Osteocyte (in vitro differentiated cells): ENCODE data around the gene AGRN. TPM values are rescaled to one million over a fixed set of nuclear protein-coding genes. Genes with fewer than 3 reads are reported as not detected.
A peak's percentile ranks its signal among the peaks of the same experiment; 100 is the strongest.

Experiments used
- DNase-seq: peaks from one replicate; pipeline ENCODE4 v3.0.0; 2021; ENCODE audit warnings: mixed read lengths; ENCODE audit not compliant: unreplicated experiment; ENCODE audit errors: extremely low spot score
- H3K27ac Mint-ChIP-seq: one replicate; pipeline ENCODE4 v1.8.0; 2021; ENCODE audit warnings: mild to moderate bottlenecking, mixed read lengths; ENCODE audit not compliant: unreplicated experiment
- H3K27me3 Mint-ChIP-seq: one replicate; pipeline ENCODE4 v1.8.0; 2021; ENCODE audit warnings: mixed read lengths; ENCODE audit not compliant: unreplicated experiment
- H3K36me3 Mint-ChIP-seq: one replicate; pipeline ENCODE4 v1.8.0; 2021; ENCODE audit warnings: mixed read lengths; ENCODE audit not compliant: unreplicated experiment
- H3K4me1 Mint-ChIP-seq: one replicate; pipeline ENCODE4 v1.8.0; 2021; ENCODE audit warnings: mixed read lengths; ENCODE audit not compliant: unreplicated experiment
- H3K4me3 Mint-ChIP-seq: one replicate; pipeline ENCODE4 v1.8.0; 2021; ENCODE audit warnings: mild to moderate bottlenecking, moderate library complexity, mixed read lengths; ENCODE audit not compliant: unreplicated experiment
- H3K9me3 Mint-ChIP-seq: one replicate; pipeline ENCODE4 v1.8.0; 2021; ENCODE audit warnings: mixed read lengths; ENCODE audit not compliant: unreplicated experiment
- CTCF ChIP-seq: fragments of 200-600 bp; sonication (generic); IDR thresholded peaks from 2 replicates; pipeline ENCODE4 v1.5.0; 2021; ENCODE audit warnings: antibody characterized with exemption, mild to moderate bottlenecking, moderate library complexity
- total RNA-seq: library from RNA; stranded (reverse); gene quantifications from 2 replicates; pipeline ENCODE4 v1.2.1, GENCODE V29; 2021

AGRN gene
- total RNA-seq, 1 donor from 2014 or later: 191 TPM

- Mint-ChIP-seq H3K9me3 (no peaks in the 10 kb centered on the region), H3K36me3 (no peaks in the 10 kb centered on the region), H3K4me3 (peak overlapping the region; percentile 4), H3K27me3 (no peaks in the 10 kb centered on the region), H3K27ac (peak overlapping the region; percentile 14), H3K4me1 (peaks cover 43% of the 10 kb centered on the region)
- DNase-seq: no peak
- no peak for TF ChIP-seq CTCF
These were observed 2.5 kb downstream of the AGRN start for GRCh38 chr1:1022302-1023009.

GRCh38 chr1:1023700-1024099 lies 3.8 kb downstream of the AGRN start:
- DNase-seq: no peak
- Mint-ChIP-seq H3K4me3 (no peak overlapping the region), H3K27ac (no peak overlapping the region)

GRCh38 chr1:1024149-1024770 lies 4.3 kb downstream of the AGRN start:
- Mint-ChIP-seq H3K27me3 (no peaks in the 10 kb centered on the region), H3K27ac (no peak overlapping the region), H3K4me1 (peaks cover 42% of the 10 kb centered on the region), H3K36me3 (no peaks in the 10 kb centered on the region), H3K9me3 (no peaks in the 10 kb centered on the region), H3K4me3 (no peak overlapping the region)
- no peak for DNase-seq
- TF ChIP-seq CTCF: no peak

More at GRCh38 chr1:1023700-1024099, 3.8 kb downstream of the AGRN start:
- Mint-ChIP-seq H3K9me3 (no peaks in the 10 kb centered on the region), H3K27me3 (no peaks in the 10 kb centered on the region), H3K36me3 (no peaks in the 10 kb centered on the region), H3K4me1 (peaks cover 44% of the 10 kb centered on the region)
- no peak for TF ChIP-seq CTCF

GRCh38 chr1:1024771-1025699 lies 5.1 kb downstream of the AGRN start:
- Mint-ChIP-seq H3K27me3 (no peaks in the 10 kb centered on the region), H3K27ac (no peak overlapping the region), H3K9me3 (no peaks in the 10 kb centered on the region), H3K4me3 (no peak overlapping the region), H3K36me3 (no peaks in the 10 kb centered on the region), H3K4me1 (peaks cover 42% of the 10 kb centered on the region)
- TF ChIP-seq CTCF: no peak
- DNase-seq: no peak
